GM19238 (cell line): Measurements from ENCODE around the gene DUOXA1.

Experiments
- DNase-seq: peaks from one replicate; pipeline ENCODE4 v3.0.0; 2011; ENCODE audit warnings: low spot score; ENCODE audit not compliant: insufficient read length

Gene DUOXA1, protein sequence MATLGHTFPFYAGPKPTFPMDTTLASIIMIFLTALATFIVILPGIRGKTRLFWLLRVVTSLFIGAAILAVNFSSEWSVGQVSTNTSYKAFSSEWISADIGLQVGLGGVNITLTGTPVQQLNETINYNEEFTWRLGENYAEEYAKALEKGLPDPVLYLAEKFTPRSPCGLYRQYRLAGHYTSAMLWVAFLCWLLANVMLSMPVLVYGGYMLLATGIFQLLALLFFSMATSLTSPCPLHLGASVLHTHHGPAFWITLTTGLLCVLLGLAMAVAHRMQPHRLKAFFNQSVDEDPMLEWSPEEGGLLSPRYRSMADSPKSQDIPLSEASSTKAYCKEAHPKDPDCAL

GRCh38 chr15:45129651-45130129, at the start of gene DUOXA1, which contains the start of gene DUOX1:
DUOXA1 (minus strand) TSS chr15:45129879; CDS start chr15:45123014, 6,865 bp downstream.
DUOX1 (plus strand) TSS chr15:45129994; CDS start chr15:45131967, 1,973 bp downstream.
- no peak for DNase-seq

DNA sequence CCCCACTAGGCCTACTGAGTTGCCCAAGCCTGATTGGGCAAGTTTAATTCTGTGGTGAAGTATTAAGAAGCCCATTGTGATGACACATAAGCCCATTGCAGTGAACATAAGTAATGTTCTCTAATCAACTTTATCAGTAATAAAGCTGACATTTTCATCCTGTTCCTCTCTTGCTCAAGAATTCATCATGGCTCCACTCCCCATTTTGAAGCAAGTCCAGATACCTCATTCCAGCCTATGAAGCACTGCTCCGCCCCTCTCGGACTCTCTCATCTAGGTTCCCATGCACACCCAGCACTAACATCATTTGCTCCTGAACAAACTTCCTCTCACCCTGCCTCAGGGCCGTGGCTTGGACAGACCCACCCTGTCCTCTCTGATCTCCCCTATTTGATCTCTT, 47.6 kb upstream of the DUOXA1 start:
- DNase-seq = no peak

- no peak for DNase-seq
These were observed 44.9 kb upstream of the DUOXA1 start for GRCh38 chr15:45174577-45174976.

DNA sequence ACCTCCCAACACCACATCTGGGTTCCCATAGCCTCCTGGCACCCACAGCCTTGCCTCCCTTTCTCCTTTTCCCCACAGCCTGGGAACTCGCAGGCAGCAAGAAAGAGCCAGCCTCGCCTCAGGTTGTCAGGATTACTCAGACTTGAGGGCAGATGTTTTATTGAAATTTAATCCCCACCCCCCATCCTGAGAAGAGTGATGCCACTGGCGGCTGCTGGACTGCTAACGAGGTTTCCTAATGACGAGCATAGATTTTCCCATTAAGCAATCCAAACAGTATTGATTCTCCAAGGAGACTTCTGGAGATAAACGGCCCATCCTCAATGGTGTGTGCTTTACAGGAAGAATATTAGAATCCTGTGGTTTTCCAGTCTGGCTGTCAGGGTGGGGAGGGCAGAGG, 44.4 kb upstream of the DUOXA1 start:
- no peak for DNase-seq

DNA sequence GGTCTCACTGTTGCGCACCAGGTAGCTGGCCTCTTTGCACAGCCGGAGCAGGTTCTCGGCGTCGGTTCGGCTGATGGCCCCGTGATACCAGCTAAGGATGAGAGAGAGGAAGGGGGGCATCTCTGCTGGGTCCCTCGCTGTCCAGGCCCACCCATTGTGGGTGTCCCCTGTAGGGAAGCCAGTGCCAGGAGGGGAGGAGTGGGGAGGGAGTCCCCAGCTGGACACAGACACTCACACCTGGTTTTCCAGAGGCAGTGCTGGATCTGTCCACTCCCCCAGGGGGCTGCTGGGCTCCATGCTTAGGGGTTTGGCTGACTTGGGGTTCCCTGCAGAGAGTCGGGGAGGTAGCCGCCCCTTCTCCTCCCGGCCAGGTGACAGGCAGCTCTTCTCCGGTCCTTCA, 42.2 kb upstream of the DUOXA1 start:
- DNase-seq = no peak

GRCh38 chr15:45169608-45170480, 40.2 kb upstream of the DUOXA1 start:
- DNase-seq = no peak

- DNase-seq = no peak
These were observed 39.3 kb upstream of the DUOXA1 start for GRCh38 chr15:45168751-45169551.

DNA sequence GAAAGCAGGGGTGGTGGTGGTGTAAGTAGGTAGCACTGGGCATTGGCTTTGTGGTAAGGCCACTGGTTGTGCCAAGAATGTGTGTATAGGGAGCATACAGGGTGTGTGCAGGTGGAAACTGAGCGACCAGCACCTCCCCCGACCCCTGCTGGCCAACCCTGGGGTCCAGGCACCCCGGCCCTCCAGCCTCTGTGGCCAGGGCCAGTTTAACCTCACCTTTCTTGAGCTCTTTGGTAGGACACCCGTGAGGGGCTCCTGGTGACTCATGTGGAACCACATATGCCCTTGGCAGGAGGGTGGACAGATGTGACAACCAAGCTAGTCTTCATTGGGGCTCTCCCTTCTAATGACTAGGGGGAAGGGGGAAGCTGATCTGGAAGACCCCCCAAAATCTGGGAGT, 38.6 kb upstream of the DUOXA1 start:
- DNase-seq = no peak

DNA sequence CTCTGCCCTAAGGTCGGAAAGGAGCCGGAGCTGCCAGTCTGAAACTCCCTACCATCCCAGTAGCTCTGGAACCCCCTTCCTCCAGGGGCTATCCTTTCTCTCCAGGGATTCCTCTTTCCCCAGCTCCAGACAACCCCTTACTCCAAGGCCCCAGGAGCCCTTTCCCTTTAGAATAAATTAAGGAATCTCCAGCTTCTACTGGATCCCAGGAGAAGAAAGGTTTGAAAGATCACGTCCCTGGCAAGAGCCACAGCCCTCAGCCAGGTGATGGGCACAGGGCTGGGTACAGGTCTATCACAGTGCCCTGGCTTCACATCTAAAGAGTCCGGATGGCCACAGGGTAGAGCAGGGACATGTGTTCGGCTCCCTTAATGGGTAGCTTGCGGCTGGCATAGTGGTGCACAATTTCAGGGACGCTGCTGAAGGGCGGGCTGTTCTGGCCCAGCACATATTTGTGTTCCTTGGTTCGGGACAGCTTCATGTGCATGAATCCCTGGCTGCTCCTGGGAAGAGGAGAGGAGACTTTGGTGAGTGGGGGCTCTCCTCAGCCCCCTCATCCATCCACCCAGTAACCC, 38.0 kb upstream of the DUOXA1 start:
- DNase-seq = no peak

DNA sequence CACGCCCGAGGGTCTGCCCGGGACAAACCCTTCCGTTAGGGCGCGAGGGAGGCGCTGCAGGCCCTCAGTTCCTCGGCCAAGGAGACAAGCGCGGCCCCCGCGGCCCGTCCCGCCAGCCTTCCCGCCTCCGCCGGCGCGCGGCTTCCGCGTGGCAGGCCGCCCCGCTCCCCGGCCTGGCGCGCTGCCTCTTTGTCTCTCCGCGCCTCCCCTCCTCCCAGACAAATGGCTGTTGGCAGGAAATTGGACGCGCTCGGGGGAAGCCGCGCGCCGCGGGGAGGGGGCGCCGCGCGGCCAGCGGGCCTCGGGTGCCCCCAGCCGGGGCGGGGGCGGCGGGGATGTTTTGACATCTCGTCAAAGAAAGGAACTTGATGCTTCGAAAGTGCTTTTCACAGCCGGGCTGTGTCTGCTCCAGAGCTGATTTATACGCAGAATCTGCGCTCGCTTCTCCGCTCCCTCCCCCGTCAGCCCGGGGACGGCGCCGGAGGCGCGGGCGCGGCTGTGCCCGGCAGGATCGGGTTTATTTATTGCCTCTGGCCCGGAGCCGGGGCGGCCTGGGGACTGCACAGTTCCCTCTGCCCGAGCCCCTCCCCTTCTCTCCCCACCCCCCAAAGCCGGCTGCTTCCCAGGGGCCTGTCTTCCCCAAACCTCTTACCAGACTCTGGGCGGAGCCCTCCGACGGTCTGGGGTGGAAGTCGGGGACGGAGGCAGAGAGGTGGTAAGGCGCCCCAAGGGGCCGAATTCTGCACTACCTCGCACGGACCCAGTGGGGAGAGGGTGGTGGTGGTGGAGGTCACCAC, 37.4 kb upstream of the DUOXA1 start:
- DNase-seq = peak; percentile 92

GRCh38 chr15:45165536-45165935, 35.9 kb upstream of the DUOXA1 start:
- DNase-seq = no peak

DNA sequence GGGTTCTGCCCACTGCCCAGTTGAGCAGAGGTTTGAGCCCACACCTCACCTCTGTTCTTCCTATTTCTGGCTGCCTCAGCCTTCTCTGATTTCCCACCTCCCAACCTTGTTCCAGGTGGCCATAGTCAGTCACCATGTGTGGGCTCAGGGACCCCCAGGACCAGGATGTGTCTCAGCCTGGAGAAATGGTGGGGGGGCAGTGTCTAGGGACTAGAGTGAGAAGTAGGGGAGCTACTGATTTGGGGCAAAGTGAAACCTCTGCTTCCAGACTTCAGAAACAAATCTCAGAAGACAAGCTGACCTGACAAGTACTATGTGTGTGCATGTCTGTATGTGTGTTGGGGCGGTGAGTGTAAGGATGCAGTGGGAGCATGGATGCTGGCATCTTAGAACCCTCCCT, 35.2 kb upstream of the DUOXA1 start:
- no peak for DNase-seq

DNA sequence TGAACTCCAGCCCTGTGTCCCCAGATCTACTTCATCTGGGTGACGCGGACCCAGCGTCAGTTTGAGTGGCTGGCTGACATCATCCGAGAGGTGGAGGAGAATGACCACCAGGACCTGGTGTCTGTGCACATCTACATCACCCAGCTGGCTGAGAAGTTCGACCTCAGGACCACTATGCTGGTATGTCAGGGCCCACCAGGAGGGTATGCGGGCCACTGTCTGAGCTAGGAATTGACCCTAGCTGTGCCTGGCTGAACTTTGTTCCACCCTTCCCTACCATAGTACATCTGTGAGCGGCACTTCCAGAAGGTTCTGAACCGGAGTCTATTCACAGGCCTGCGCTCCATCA, 33.8 kb upstream of the DUOXA1 start:
- no peak for DNase-seq

DNA sequence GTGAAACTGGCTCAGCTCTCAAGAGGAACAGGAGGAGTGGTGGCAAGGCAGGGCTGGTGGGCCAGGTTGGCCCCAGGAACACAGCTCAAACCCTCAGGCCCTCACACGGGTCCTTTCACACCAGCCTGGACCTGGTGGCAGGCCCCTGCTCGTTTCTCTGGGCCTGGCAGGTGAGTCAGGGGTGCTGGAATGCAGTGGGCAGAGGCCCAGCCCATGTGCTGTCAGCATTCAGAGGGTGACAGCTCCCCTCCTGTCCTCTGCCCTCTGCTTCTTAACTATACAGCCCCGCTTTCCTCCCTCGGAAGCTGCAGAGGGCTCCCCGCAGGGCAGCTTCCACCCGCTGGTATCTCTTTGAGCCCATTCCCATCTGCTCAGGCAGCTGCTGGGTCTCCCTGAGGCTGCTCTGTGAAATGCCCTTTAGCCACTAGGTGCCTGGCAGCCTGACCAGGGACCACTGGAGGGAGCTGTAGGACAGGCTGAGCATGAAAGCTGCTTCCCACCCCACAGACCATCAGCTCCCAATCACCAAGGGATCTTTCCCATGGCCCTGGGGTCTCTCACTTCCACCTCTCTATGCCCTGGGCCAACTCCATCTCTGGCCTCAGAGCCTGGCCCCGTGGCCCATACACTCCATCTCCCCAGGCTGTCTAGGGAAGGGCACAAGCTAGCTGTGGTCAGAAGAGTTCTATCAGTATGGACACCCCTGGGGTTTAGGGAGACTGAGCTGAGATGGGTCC, 33.3 kb upstream of the DUOXA1 start:
- DNase-seq = peak; percentile 86

- no peak for DNase-seq
These were observed 32.0 kb upstream of the DUOXA1 start for GRCh38 chr15:45161666-45162065.

- no peak for DNase-seq
These were observed 28.3 kb upstream of the DUOXA1 start for GRCh38 chr15:45157974-45158373.

DNA sequence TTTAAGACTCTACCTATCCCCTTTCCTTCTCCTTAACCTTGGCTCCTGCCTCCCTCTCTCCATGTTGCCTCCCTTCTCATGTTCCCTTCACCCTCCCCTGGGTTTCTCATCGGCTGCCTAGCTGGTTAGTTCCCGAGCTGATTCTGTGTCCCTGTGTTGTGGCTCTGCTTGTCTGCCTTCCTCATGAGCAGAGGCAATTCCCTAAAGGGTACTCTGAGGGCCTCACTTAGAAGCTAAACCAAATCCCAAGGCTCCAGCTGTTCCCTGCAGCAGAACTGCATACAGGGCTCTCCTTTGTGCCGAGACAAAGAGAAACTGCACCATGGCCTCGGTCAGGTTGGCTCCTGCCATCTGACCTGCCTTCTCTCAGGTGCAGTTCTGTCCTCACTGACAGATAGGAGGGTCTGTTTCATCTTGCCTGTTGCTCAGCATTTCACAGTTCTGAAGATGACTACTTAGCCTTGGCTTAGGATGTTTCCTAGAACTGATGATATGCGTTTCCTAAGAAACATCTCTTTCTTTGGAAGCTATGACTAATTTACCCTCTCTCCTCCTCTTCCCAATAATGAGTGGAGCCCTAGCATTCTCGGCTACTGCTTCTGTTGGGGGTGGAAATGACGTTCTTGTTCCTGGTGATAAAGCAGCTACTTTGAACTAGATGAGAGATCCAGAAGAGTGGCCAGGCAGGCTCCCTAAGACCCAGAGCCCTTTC, 27.2 kb upstream of the DUOXA1 start:
- DNase-seq = no peak

DNA sequence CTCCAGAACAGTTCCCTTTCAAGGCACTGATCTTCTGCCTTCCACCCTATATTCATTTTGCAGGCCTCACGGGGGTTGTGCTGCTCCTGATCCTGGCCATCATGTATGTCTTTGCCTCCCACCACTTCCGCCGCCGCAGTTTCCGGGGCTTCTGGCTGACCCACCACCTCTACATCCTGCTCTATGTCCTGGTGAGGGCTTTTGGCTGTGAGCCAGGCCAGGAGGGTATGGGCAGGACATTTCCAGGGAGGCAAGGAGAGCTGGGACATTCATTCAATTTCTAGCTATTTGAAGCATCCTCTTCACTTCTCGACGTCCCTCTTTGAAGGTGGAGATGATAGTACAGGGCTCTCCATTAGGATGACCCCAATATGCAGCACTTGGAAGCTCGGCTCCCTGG, 26.1 kb upstream of the DUOXA1 start:
- no peak for DNase-seq
